ENCODE data around the gene TMEM33. TPM values are rescaled to one million over a fixed set of nuclear protein-coding genes. Genes with fewer than 3 reads are reported as not detected.
"Not testable (repeated sequence)": the region's sequence is repeated elsewhere in the genome, so short reads cannot be mapped to it uniquely, and the experiment has no call there.

TMEM33 gene
- total RNA-seq, 1 donor from 2014 or later: 44.4 TPM

DNA sequence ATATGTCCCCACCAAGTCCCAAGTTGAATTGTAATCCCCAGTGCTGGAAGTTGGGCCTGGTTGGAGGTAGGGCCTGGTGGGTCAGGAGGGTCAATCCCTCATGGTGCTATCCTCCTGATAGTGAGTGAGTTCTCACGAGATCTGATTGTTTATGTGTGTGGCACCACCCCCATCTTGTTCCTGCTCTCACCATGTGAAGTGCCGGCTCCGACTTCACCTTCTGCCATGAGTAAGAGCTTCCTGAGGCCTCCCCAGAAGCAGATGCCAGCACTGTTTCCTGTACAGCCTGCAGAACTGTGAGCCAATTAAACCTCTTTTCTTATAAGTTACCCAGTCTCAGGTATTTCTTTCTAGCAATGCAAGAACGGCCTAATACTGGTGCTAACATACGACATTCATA, 22.7 kb upstream of the TMEM33 start:
- TF ChIP-seq CTCF (IDR thresholded peaks at IDR 0.05): no peak
- H3K4me3 ChIP-seq: no peak overlapping the region
- H3K27ac ChIP-seq: no peak overlapping the region
- H3K4me1 ChIP-seq: no peaks in the 10 kb centered on the region
- no peaks in the 10 kb centered on the region for H3K36me3 ChIP-seq
- intact Hi-C loops (cut with DNase I): no loop called here
- H3K27me3 ChIP-seq: no peaks in the 10 kb centered on the region
- DNase-seq (ENCODE audit: extremely low spot score in 2 of 2): no peak
- no peaks in the 10 kb centered on the region for H3K9me3 ChIP-seq

GRCh38 chr4:41913509-41913908, 21.7 kb upstream of the TMEM33 start:
- no peaks in the 10 kb centered on the region for H3K4me1 ChIP-seq
- H3K27ac ChIP-seq: no peak overlapping the region
- DNase-seq (ENCODE audit: extremely low spot score in 2 of 2): no peak
- no peaks in the 10 kb centered on the region for H3K9me3 ChIP-seq
- no peaks in the 10 kb centered on the region for H3K27me3 ChIP-seq
- intact Hi-C loops (cut with DNase I): no loop called here
- TF ChIP-seq POLR2AphosphoS5 (IDR thresholded peaks at IDR 0.05; ENCODE audit: insufficient read depth in 1 of 2, low read depth in 1 of 2) (no peak), POLR2A (IDR thresholded peaks at IDR 0.05) (no peak), CTCF (IDR thresholded peaks at IDR 0.05) (no peak)
- H3K4me3 ChIP-seq: no peak overlapping the region
- no peaks in the 10 kb centered on the region for H3K36me3 ChIP-seq

- H3K4me3 ChIP-seq: no peak overlapping the region
- H3K4me1 ChIP-seq: no peaks in the 10 kb centered on the region
- no peak overlapping the region for H3K27ac ChIP-seq
- H3K36me3 ChIP-seq: no peaks in the 10 kb centered on the region
- H3K9me3 ChIP-seq: no peaks in the 10 kb centered on the region
- DNase-seq (ENCODE audit: extremely low spot score in 2 of 2): no peak
- intact Hi-C loops (cut with DNase I): no loop called here
- TF ChIP-seq CTCF (IDR thresholded peaks at IDR 0.05): no peak
- TF ChIP-seq POLR2AphosphoS5 (IDR thresholded peaks at IDR 0.05; ENCODE audit: insufficient read depth in 1 of 2, low read depth in 1 of 2): no peak
- TF ChIP-seq POLR2A (IDR thresholded peaks at IDR 0.05): no peak
- H3K27me3 ChIP-seq: no peaks in the 10 kb centered on the region
Observed at GRCh38 chr4:41918278-41918677, 17.0 kb upstream of the TMEM33 start.

- H3K27ac ChIP-seq; H3K36me3 ChIP-seq; intact Hi-C loops (cut with DNase I); H3K9me3 ChIP-seq; H3K27me3 ChIP-seq; H3K4me1 ChIP-seq; H3K4me3 ChIP-seq; DNase-seq (ENCODE audit: extremely low spot score in 2 of 2): not testable (repeated sequence)
Observed at GRCh38 chr4:41920416-41920815, 14.8 kb upstream of the TMEM33 start.

DNA sequence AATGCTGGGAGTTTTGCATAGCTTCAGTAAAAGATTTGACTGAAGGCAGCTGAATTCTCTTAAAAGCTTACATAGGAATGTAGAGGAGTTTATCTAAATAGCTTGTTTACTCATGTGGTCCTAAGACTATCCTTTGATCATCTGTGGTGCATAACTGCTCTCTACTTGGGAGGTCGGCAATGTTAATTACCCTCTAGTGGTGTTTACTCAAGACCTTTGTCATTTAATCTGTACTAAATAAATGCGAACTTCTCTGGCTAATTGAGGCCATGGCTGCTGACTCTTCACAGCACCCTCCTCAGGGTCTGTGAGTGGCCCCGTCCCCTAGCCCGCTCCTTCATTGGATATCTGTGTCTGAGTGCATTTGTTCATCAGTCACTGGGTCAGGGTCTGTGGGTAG, 13.8 kb upstream of the TMEM33 start:
- no peak overlapping the region for H3K4me3 ChIP-seq
- TF ChIP-seq POLR2AphosphoS5 (IDR thresholded peaks at IDR 0.05; ENCODE audit: insufficient read depth in 1 of 2, low read depth in 1 of 2) (no peak), POLR2A (IDR thresholded peaks at IDR 0.05) (no peak), CTCF (IDR thresholded peaks at IDR 0.05) (no peak)
- H3K9me3 ChIP-seq: no peaks in the 10 kb centered on the region
- intact Hi-C loops (cut with DNase I): no loop called here
- no peaks in the 10 kb centered on the region for H3K4me1 ChIP-seq
- DNase-seq (ENCODE audit: extremely low spot score in 2 of 2): no peak
- no peaks in the 10 kb centered on the region for H3K27me3 ChIP-seq
- no peak overlapping the region for H3K27ac ChIP-seq
- no peaks in the 10 kb centered on the region for H3K36me3 ChIP-seq

All from vagina (tissue), 2 donors.